ENCODE data around the gene COG4. TPM values are rescaled to one million over a fixed set of nuclear protein-coding genes. Genes with fewer than 3 reads are reported as not detected.

The COG4 gene
- total RNA-seq, 1 donor from 2014 or later, result 96.8 TPM

- no peaks in the 10 kb centered on the region for H3K27me3 Mint-ChIP-seq
- H3K27ac Mint-ChIP-seq, result no peak overlapping the region
- no peak for TF ChIP-seq CTCF (conservative IDR thresholded peaks at IDR 0.05)
- H3K4me1 Mint-ChIP-seq (ENCODE audit: unreplicated experiment), result no peaks in the 10 kb centered on the region
- no peaks in the 10 kb centered on the region for H3K9me3 Mint-ChIP-seq
- no peaks in the 10 kb centered on the region for H3K36me3 Mint-ChIP-seq
- no peak overlapping the region for H3K4me3 Mint-ChIP-seq
- DNase-seq (ENCODE audit: extremely low spot score, unreplicated experiment), result no peak
Observed at GRCh38 chr16:70470141-70470926, 53.0 kb downstream of the COG4 start.

- no peak for TF ChIP-seq CTCF (conservative IDR thresholded peaks at IDR 0.05)
- DNase-seq (ENCODE audit: extremely low spot score, unreplicated experiment), result no peak
- no peaks in the 10 kb centered on the region for H3K4me1 Mint-ChIP-seq (ENCODE audit: unreplicated experiment)
- H3K36me3 Mint-ChIP-seq, result no peaks in the 10 kb centered on the region
- no peaks in the 10 kb centered on the region for H3K9me3 Mint-ChIP-seq
- no peaks in the 10 kb centered on the region for H3K27me3 Mint-ChIP-seq
- H3K27ac Mint-ChIP-seq, result no peak overlapping the region
- no peak overlapping the region for H3K4me3 Mint-ChIP-seq
Observed at GRCh38 chr16:70468776-70469525, 54.4 kb downstream of the COG4 start.

GRCh38 chr16:70467608-70468007 is 55.7 kb downstream of the COG4 start:
- no peak for DNase-seq (ENCODE audit: extremely low spot score, unreplicated experiment)
- no peaks in the 10 kb centered on the region for H3K27me3 Mint-ChIP-seq
- no peaks in the 10 kb centered on the region for H3K9me3 Mint-ChIP-seq
- H3K4me3 Mint-ChIP-seq, result no peak overlapping the region
- H3K36me3 Mint-ChIP-seq, result no peaks in the 10 kb centered on the region
- no peaks in the 10 kb centered on the region for H3K4me1 Mint-ChIP-seq (ENCODE audit: unreplicated experiment)
- no peak for TF ChIP-seq CTCF (conservative IDR thresholded peaks at IDR 0.05)
- no peak overlapping the region for H3K27ac Mint-ChIP-seq

GRCh38 chr16:70467113-70467512 is 56.2 kb downstream of the COG4 start:
- H3K4me1 Mint-ChIP-seq (ENCODE audit: unreplicated experiment), result no peaks in the 10 kb centered on the region
- no peak overlapping the region for H3K4me3 Mint-ChIP-seq
- no peak for TF ChIP-seq CTCF (conservative IDR thresholded peaks at IDR 0.05)
- H3K27me3 Mint-ChIP-seq, result no peaks in the 10 kb centered on the region
- no peaks in the 10 kb centered on the region for H3K9me3 Mint-ChIP-seq
- no peak overlapping the region for H3K27ac Mint-ChIP-seq
- no peaks in the 10 kb centered on the region for H3K36me3 Mint-ChIP-seq
- DNase-seq (ENCODE audit: extremely low spot score, unreplicated experiment), result no peak

GRCh38 chr16:70466805-70467076 is 56.6 kb downstream of the COG4 start:
- no peak for DNase-seq (ENCODE audit: extremely low spot score, unreplicated experiment)
- Mint-ChIP-seq H3K4me1 (ENCODE audit: unreplicated experiment) (no peaks in the 10 kb centered on the region), H3K36me3 (no peaks in the 10 kb centered on the region), H3K9me3 (no peaks in the 10 kb centered on the region), H3K4me3 (no peak overlapping the region), H3K27ac (no peak overlapping the region), H3K27me3 (no peaks in the 10 kb centered on the region)
- no peak for TF ChIP-seq CTCF (conservative IDR thresholded peaks at IDR 0.05)
